HG03432 (cell line): ENCODE measurements around the gene TADA2A.

Source experiments
- ATAC-seq: cut with Tn5 transposase; IDR thresholded peaks from one replicate; pipeline ENCODE4 v1.9.1; 2021; ENCODE audit warnings: mild to moderate bottlenecking, moderate library complexity; ENCODE audit not compliant: unreplicated experiment

The TADA2A gene

DNA sequence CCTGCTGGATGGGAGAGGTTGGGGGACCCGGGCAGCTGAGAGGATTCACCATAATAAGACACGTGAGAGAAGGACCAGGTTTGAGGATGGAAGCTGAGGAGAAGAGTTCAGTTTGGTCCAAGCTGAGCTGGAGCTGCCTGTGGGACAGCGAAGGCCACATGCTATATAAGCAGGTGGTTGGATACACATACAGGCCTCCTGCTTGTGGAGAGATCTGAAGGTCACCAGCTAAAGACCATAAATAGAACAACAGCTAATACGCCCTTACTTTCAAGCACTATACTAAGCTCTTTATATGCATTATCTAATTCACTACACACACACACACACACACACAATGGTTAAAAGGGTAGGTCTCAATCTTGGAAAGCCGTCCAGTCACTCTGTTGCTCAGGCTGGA is 115.1 kb downstream of the TADA2A start:
- no peak for ATAC-seq

DNA sequence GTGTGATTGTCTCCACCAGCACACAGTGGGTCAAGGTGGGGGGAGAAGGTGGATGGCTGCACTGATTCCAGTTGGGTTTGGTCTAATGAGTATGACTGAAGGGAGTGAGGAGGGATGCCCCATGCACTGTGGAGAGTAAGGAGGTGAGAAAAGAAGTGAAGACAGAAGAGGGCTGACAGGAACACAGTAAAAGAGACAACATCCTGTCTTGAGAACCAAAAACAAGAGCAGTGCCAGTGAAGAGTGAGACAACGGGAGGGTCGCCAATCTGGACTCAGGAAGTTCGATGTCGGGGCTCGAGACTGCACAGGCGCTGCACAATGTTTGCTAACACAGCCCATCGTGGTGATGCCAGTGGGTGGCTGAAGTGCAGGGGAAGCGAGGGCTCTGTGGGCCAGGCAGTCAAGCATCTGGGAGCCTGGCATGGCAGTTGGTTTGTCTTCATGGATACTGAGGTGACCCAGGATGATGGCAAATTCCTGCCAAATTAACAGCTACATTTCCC is 117.1 kb downstream of the TADA2A start:
- ATAC-seq, result no peak

DNA sequence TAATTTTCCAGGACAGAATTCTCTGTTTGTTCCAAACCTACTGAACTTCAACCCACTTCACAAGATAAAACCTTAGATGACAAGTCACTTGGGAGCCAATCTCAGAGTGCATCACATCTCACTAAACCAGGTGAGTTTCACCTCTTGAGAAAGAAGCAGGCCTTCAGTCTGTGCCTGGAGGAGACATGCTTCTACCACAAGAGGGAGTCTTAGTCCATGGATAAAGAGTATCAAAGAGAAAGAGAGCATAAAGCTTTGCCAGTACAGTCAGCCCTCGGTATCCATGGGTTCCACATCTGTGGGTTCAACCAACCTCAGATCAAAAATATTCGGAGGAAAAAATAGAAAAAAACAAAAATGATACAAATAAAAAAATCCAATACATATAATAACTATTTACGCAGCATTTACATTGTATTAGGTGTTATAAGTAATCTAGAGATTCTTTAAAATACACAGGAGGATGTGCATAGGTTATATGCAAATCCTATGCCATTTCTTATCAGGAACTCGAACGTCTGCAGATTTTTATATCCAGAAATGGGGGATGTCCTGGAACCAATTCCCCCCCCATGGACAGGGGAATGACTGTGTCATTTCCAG is 120.7 kb downstream of the TADA2A start:
- ATAC-seq, result no peak
